Activated effector memory CD4-positive, alpha-beta T cell treated with Interleukin-2 at 50 U/mL for 16 hours (primary cell): ENCODE data around the gene PDE10A.

Source experiments
- DNase-seq: peaks from one replicate; pipeline ENCODE4 v3.0.0-alpha.2; 2020

PDE10A gene

DNA sequence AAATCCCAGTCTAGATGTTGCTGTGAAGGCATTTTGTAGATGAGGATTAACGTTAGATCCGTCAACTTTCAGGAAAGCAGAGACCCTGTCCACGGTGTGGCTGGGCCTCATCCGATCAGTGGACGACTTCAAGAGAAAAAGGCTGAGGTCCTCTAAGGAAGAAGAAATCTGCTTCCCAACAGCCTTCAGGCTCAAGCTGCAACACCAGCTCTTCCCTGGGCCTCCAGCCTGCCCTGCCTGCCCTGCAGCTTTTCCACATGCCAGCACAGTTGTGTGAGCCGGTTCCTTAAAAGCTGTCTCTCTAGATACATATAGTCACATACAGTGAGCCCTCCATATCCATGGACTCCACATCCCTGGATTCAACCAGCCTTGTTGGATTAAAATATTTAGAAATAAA lies 14.1 kb upstream of the PDE10A start:
- no peak for DNase-seq

DNA sequence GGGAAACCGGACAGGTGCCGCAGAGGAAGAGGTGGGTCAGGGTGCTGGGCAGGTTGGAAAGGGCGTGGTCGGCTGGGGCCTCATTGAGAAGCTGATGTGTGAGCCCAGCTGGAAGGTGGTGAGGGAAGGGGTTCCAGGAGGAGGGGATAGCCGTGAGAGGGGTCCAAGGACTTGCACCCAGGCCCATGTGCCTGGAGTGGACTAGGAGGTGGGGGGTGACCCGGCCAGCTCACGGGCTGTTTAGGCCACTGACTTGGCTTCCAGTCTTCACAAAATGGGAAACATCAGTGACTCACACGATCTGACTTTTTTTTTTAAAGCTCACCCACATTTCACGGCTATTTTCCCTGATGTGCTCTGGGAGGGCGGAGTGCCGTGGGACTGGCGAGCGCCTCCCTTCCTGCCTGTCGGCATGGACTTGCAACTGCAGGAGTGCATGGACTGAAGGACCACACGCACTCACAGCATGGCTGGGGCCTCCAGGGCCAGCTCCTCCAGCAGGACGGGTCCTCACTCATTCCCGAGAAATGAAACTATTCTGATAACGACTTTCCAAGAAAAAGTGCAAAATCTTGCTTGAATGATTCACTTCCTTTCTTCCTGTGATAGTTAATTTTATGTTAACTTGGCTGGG lies 13.5 kb upstream of the PDE10A start:
- DNase-seq: no peak

DNA sequence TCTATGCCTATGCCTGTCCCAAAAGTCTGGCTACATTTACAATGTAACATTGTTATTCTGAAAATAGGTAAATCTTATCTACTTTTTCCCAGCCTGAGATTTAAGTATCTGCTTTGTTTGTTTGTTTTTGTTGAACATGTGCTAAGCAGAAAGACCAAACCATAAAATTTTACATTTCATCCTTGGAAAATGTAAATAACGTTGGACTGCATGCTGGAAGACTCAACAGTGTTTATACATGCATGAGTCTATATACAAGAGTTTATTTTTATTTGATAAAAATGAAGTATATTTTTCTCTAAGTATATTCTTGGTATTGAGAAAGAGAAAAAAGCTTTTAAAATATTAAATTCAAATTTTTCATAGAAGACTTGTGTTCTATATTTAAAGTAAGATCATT lies 12.1 kb upstream of the PDE10A start:
- no peak for DNase-seq

DNA sequence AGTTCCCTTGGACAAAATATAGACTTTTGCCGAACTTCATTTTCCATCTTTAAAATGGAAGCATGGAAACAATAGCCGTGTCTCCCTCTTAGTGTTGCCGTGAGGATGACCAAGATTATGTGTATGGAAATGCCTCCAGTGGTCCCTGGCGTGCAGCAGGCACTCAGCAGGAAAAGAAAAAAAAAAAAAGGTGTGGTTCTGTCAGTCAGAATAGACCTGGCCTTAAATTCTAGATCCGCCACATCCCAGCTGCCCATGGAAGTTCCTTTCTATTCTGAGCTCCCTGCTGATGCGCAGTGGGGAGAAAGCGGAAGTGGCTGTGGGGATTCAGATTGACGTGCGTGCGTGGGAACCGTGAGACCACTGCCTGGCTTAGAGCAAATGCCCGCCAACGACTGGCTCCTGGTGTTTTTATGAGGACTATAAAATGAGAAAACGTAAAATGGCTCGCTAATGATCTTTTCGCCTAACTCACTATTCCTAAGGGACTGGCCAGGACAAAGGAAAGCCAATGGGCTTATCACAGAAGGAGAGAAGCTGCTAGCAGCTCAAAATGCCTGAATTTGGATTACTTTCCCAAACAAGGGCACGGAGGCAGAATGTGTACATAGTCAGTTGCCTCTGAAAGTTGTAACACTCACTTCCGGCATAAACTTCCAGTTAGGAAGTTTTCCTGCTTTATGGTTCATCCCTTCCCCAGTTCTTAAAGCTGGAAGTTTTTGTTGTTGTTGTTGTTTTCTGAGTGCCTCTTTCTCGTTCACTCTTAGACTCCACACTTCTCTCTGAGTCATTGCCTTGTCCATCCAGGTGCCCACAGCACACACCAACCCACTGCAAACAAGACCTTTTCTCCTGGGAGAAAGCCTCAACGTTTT lies 11.4 kb upstream of the PDE10A start:
- DNase-seq: no peak

DNA sequence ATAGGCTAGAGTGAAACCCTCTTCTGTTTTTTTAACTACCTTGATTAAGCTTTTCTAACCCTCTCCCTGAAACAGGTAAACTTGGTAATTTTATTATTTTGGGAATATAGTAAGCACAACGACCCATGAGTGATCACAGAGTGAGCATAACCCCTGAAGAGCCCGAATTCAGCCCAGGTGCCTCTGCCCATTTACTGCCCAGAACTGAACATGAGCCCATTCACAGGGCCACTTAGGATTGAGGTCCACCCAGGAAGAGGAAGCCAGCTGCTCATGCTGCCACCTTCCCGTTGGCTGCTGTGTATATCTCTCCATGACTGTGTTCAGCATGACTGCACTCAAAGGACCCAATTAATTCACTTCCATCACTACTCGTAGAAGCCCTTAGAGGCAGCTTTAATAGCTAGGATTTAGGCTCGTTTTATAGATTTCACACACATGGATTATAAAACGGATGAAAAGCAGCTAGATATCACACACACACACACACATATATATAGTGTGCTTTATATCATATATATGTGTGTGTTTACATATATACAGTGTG lies 8.3 kb upstream of the PDE10A start:
- no peak for DNase-seq

DNA sequence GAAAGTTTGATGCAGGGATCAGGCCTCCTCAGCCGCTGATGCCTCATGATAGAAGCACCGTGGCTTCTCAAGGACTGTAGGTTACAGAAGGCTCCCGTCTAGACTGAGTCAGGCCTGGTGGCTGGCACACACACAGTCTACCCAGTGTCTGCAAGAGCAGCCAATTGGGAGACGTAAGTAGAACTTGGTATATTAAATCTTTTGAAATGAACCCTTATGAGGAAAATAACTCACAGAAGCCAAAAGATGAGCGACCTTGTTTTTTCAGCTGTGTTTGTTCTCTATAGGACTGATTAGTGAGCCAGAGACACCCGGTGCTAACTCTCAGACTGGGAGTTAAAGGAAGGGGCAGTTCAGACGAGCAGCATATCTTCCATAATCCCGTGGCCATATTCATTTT lies 5.9 kb upstream of the PDE10A start:
- DNase-seq: no peak

DNA sequence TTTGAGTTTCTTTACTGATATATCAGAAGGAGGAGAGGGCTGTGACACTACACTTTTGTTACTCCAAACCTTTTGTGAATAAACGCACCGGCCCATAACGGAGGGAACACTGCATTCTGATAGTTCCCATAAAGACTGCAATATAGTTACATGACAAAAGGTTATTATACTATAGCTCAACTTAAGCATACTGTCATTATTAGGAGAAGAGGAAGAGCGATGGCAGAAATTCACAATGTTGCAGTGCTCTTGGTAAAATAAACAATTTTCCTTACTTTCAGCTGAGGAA lies 2.3 kb upstream of the PDE10A start:
- no peak for DNase-seq

DNA sequence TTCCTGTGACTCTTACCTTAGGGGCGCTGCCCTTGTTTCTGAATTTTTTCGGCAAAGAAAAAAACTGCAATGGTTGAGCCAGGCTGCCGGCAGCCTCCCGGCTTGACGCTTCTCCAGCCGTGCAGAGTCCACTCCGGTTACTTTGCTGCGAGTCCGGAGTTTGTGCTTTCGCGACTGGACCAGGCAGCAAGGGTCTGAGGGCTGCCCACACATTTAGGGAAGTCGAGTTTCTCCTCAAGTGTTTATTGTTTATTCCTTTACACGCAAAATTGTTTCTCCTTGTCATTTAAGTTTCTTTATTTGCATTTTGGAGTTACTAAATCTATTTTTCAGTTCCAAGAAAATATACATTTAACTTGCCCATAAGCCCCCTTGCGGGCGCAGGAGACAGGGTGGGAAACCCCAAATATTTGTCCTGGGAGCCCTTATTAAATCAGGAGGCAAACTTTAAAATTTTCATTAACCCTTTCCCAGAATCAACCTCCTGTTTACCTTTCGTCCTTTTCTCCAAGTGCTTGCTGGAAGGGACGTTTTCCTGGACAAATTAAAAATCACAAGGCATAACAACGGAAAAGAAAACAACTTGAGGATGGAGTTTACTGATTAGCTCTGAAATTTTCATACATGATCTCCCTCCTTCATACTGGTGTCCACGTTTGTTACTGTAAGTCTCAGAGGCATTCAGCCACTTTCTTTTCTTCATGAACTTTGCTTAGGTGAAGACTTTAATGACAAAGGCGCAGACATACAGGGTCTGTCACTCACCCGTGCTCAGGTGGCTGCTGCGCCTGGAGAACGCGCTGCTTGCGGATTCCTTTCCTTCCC lies 1.7 kb upstream of the PDE10A start:
- no peak for DNase-seq

DNA sequence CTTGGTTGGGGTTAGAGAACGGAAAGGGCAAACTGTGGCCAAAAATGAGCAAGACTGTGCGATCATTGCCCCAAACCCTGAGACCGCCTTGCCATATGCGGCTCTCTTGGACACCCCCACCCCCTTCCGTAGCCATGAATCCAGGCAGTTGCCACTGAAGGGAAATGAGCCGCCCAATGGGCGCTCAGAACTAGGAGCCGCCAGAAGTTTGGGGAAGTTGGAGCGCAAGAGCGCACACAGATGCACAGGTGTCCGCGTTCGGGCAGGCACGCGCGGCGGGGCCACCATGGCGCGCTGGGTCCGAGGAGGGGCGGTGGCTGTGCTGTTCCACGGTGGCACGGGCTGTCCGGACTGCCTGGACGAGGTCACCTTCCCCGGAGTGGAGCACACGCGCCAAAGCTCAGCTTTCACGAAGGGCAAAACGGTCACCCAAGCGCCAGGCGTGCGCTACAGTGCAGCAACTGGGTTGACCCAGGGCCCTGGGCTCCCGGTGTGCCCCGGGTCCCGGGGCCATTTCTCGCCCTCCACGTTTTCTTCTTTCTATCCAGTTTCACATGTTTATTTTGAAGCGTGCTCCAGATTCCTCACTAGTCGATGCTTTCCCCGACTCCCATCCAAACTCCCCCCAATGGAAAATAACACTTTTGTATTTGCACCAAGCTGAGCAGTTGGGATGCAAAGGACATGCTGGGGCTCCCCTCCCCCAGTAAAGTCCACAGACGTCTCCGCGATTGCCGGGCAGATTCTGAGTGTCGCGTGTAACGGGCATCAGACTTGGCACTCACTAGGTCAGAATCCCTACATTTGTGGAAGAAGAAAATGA lies 906 bp upstream of the PDE10A start:
- DNase-seq: no peak

DNA sequence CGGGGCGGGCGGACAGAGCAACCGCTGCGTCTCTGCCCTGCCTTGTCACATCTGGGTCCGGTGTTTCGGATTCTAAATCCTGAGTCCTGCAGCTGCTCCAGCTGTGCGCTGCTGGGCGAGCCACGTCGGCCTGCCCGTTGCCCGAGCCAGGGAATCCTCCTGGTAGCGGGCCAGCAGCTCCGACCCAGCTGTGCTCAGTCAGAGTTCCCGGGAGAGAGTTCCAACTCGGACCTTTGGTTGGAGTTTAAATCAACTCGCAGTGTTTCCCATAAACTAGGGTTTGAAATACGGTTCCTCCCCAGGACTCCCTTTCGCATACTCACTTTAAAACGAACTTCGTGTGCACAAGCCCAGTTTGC lies 315 bp upstream of the PDE10A start:
- DNase-seq: no peak

DNA sequence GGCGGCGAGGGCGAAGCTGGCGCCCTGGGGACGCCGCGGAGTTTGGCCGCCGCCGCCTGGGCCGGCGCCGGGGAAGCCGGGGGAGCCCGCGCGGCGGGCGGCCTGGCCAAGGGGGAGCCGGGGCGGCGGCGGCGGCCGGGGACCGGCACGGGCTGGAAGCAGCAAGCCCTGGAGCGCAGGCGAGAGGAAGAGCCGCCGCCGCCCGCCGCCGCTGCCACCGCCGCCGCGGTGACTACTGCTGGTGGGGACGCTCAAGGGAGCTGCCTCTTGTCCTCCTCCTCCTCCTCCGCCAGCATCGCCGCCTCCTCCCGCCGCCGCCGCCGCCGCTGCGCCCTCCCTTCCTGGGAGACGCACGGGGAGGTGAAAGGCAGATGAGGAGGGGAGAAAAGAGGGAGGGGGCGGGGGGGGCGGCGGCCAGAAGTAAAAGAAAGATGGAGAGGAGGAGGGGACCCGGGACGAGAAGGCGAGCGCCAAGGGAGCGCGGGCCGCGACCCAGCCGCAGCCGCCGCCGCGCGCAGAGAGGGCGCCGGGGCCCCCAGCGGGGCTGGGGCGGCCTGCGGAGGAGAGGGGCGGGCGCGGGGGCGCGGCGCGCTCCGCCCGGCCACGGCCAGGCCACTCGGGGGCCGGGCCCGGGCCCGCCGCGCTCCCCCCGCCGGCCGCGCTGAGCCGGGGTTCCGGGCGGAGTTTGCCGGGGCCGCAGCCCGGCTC lies 846 bp downstream of the PDE10A start:
- no peak for DNase-seq

DNA sequence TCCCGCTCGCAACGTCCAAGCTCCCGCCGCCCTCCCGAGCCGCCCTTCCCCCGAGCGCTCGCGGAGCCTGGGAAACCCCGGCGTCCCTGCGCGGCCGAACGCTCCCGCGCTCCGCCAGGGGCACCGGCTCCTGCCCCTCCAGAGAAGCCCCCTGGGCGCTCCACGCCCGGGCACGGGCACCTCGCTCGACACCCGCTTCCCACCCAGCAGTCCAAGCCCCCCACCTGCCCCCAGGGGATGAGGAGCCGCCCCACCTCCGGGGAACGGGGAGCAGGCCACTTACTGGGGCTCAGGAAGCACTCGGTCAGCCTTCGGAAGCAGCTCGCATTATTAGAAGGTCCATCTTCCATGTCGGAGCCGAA lies 1.4 kb downstream of the PDE10A start:
- no peak for DNase-seq

DNA sequence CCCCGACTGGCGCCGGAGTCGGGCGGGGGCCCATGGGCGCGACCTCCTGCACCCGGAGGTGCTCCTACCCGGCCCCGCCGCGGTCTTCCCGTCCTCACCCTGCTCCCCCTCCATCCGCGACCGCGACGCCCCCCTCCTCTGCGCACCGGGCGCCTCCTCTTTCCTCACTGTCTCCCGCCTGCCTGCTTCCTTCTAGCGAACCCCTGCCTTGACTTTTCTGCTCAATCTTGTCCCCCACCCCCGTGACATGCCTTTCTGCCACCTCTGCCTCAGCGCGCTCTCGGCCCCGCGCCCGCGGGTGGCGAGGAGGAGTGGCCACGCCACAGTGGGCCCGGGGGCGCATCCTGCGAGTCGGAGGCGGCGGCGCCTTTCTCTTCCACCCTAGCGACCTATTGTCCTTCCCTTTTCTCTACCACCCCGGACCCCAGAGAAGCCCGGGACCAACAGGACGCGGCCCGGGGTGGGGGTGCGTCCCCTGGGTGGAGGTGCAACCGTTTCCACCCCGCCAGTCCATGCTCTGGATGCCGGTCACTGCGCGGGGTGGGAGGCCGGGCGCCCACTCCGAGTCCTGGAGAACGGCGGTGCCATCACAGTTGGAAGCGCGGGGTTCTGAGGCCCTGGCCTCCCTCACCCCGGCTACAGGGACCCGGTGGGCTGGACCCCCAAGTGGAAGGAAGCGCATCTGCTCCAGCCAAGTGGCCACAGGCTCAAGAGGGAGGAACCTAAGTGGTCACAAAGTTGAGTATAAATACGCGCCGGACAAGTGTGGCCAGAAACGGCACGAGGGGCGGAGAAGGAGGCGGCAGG lies 2.0 kb downstream of the PDE10A start:
- no peak for DNase-seq

DNA sequence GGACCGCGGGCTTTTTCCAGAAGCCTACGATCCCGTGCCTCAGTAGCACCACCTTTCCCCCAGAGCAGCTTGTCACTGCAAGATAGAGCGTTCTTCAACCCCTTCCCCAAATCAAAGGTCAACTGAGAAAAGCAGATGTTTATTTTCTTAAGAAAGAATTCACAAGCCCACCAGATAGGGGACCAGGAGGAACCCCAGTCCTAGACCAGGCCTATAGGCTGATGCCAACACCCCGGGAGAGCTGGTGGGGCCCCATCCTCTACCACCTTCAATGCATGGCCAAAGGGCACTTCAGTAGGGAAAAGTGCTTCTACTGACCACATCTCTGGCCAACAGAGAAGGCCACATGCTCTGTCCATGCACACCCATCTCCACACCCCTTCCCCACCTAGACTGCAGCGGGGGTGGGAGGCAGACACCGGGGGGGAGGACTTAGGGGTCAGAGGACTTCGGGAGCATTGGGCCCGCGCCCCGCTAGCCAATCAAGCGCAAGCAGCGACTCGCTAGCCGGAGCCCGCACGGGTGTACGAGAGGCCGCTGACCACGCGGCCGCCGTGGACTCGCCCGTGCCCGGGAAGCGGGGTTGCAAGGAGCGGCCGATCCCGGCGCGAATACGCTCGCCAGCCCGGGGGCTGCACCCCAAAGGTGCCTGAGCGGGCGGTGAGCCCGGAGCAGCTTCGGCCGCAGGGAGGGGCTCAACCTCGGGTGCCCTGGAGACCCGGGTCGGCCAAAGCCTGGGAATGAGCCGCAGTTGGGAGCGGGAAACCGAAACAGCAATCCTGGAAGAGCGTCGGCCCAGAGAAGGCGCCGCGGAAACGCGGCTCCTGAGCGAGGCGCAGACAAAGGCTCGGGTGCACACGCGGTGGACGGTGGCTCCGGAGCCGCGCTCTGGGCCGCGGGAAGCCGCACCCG lies 2.8 kb downstream of the PDE10A start:
- DNase-seq: no peak

DNA sequence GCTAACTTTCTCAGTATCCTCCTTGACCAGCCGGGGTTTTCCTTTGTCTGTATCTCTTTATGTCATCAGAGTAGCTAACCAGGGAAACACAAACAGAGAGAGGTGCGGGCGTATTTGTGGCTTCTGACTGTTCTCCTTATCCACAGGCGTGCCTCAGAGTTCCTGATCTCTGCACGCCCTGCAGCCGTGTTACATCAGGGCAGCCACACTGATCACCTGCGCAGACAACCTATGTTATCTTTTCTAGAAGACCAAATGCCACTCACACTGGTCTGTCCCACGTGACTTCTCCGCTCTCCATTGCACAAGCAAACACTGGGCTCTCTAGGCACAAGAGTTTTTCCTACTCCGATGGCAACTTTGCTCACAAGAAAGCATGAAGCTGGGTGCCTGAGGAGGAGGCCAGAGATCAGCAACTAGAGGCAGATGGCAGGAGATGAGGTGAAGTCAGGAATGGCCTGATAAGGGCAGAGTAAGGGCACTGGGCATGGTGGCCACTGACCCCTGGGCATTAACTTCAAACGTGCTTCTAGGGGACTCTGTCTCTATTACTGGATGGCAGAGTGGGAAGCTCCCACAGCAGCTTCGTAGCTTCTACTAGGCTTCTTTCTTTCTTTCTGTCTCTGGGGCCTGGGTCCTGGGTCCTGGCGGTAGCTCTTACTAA lies 4.5 kb downstream of the PDE10A start:
- DNase-seq: no peak

DNA sequence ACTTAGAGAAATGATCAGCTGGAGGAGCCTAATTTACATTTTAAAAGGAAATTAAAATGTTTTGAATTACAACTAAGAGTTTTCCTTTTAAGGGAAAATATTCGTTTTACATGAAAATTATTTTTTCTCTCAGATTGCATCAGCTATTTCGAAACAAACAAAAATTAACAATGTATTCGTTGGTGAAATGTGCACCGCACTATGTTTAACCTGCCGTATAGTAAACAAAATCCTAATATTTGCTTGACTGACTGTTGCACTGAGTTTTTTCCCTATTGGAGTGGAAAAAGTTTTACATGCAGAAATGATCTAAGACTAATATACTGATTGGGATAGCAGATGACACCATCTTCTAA lies 5.7 kb downstream of the PDE10A start:
- DNase-seq: no peak

DNA sequence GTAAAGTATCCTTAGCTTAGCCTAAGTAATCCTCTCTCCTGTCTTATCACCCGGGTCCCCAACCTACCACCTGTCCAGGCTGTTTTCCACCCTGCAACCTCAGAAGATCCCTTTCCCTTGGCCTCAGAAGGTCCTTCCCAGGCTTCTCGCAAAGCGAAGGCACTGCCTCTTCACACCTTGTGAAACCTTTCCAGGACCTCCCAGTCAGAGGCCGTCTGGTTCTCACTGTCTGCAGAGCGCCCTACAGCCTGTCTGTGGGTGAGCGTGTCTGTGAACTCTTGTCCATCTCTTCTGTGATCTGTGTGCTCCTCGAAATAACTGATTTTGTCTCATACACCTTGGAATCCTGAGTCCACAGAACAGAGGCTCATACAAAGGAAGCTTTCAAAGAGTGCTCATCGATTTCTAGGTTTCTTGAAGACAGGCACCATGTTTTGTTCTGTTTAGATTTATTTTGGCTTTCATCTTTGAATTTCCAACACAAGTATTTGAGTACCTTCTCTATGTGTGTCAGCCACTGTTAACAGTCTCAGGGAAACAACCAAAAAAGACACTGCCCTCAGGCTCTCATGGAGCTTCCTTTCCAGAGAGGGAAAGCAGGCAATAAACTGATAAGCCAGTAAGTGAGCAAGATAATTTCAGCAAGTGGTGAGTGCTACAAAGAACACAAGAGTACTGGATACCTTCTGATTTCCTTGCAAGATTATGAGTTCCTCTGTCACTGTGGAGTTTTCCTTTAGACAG lies 6.3 kb downstream of the PDE10A start:
- no peak for DNase-seq

DNA sequence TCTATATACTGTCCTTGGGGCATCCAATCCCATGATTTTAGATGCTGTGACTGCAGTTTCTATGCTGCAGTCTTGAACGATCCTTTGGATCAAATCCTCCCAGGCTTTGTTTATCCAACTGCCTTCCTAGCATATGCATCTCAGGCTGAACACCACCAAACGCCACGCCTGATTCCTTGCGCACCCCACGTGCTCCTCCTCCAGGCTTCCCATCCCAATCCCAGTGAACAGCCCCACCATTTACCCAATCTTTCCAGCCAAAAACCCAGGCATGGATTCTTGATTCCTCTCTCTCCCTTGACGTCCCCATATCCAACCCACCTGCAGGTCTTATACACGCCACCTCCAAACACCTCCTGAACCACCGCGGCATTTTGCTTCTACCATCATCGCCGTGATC lies 7.8 kb downstream of the PDE10A start:
- DNase-seq: no peak

DNA sequence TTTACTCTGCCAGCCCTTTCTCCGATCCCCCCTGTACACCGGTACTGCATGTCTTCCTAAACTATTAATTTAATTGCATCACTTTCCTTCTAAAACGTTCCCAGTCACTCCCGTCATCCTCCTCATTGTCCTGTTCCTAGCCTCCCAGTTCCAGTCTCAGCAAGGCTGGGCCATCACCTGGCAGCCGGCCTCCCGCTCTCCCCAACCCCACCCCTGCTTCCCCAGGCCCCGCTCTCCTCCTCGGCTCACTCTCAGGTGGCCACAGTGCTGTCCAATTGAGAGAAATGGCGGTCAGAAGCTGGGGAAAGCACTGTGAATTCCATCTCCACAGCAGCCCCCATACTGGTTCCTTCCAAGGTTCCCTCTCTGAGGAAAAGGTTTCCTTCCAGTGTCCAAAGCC lies 8.9 kb downstream of the PDE10A start:
- no peak for DNase-seq
